ENCODE data around the gene KLK3.

DNA sequence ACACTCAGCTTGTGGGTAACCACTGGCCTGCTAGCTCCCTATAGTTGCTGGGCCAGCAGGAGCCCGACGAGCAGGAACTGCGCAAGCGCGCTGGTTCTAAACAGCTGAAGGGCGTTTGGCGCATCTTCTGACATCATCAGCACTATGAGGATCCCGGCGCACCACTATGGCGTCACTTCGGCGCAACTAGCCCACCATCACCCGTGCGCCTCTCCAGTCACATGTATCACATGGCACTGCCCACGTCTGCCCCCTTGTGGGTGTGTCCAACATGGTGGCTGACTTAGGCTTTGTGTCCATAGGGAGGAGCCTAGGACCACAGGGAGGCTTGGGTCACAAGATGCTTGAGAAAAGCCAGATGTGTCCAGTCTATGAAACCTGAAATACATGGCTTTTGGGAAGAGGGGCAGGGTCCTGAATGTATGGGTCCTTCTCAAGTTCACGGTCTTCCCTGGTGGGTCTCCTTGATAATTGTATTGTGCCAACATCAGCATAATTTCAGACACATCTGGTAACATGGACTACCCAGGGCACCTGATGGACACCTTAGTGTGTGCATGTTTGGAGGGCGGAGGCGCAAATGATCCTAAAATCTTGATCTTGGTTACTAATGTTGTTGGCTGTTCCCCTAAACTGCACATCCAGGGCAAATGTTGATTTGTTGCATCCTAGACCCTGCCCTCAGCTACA, 38.5 kb downstream of the KLK3 start:
- TF ChIP-seq JUN (IDR thresholded peaks at IDR 0.05) (no peak), POLR2A (IDR thresholded peaks at IDR 0.05; ENCODE audit: low read length) (no peak; the same call in 1 of the 2 replicates), PHF8 (IDR thresholded peaks at IDR 0.05; ENCODE audit: borderline replicate concordance, low read depth) (no peak), BHLHE40 (IDR thresholded peaks at IDR 0.05; ENCODE audit: low read depth, low read length) (no peak), MAZ (IDR thresholded peaks at IDR 0.05; ENCODE audit: borderline replicate concordance, low read depth, low read length) (no peak), NPAS2 (CRISPR knock-in tag; IDR thresholded peaks at IDR 0.05; ENCODE audit: borderline replicate concordance) (no peak), EHMT2 (IDR thresholded peaks at IDR 0.05; ENCODE audit: low read depth) (no peak), EP300 (IDR thresholded peaks at IDR 0.05) (no peak), CBX2 (IDR thresholded peaks at IDR 0.05; ENCODE audit: borderline replicate concordance, low read depth) (no peak)
- TF ChIP-seq, protein P1, sequence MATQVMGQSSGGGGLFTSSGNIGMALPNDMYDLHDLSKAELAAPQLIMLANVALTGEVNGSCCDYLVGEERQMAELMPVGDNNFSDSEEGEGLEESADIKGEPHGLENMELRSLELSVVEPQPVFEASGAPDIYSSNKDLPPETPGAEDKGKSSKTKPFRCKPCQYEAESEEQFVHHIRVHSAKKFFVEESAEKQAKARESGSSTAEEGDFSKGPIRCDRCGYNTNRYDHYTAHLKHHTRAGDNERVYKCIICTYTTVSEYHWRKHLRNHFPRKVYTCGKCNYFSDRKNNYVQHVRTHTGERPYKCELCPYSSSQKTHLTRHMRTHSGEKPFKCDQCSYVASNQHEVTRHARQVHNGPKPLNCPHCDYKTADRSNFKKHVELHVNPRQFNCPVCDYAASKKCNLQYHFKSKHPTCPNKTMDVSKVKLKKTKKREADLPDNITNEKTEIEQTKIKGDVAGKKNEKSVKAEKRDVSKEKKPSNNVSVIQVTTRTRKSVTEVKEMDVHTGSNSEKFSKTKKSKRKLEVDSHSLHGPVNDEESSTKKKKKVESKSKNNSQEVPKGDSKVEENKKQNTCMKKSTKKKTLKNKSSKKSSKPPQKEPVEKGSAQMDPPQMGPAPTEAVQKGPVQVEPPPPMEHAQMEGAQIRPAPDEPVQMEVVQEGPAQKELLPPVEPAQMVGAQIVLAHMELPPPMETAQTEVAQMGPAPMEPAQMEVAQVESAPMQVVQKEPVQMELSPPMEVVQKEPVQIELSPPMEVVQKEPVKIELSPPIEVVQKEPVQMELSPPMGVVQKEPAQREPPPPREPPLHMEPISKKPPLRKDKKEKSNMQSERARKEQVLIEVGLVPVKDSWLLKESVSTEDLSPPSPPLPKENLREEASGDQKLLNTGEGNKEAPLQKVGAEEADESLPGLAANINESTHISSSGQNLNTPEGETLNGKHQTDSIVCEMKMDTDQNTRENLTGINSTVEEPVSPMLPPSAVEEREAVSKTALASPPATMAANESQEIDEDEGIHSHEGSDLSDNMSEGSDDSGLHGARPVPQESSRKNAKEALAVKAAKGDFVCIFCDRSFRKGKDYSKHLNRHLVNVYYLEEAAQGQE (IDR thresholded peaks at IDR 0.05) = no peak
- TF ChIP-seq, protein P2, sequence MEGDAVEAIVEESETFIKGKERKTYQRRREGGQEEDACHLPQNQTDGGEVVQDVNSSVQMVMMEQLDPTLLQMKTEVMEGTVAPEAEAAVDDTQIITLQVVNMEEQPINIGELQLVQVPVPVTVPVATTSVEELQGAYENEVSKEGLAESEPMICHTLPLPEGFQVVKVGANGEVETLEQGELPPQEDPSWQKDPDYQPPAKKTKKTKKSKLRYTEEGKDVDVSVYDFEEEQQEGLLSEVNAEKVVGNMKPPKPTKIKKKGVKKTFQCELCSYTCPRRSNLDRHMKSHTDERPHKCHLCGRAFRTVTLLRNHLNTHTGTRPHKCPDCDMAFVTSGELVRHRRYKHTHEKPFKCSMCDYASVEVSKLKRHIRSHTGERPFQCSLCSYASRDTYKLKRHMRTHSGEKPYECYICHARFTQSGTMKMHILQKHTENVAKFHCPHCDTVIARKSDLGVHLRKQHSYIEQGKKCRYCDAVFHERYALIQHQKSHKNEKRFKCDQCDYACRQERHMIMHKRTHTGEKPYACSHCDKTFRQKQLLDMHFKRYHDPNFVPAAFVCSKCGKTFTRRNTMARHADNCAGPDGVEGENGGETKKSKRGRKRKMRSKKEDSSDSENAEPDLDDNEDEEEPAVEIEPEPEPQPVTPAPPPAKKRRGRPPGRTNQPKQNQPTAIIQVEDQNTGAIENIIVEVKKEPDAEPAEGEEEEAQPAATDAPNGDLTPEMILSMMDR (IDR thresholded peaks at IDR 0.05) = no peak
- TF ChIP-seq, protein P3, sequence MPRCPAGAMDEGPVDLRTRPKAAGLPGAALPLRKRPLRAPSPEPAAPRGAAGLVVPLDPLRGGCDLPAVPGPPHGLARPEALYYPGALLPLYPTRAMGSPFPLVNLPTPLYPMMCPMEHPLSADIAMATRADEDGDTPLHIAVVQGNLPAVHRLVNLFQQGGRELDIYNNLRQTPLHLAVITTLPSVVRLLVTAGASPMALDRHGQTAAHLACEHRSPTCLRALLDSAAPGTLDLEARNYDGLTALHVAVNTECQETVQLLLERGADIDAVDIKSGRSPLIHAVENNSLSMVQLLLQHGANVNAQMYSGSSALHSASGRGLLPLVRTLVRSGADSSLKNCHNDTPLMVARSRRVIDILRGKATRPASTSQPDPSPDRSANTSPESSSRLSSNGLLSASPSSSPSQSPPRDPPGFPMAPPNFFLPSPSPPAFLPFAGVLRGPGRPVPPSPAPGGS (IDR thresholded peaks at IDR 0.05) = no peak

Data from A549 (cell line).